Measurements from ENCODE around the gene DYNC1I1. TPM values are rescaled to one million over a fixed set of nuclear protein-coding genes. Genes with fewer than 3 reads are reported as not detected.

Gene DYNC1I1
- total and polyA plus RNA-seq, 5 experiments from 2014 or later = not detected

- Mint-ChIP-seq H3K4me1 (no peaks in the 10 kb centered on the region), H3K27me3 (peaks cover 0 to 11% (median 7%) of the 10 kb centered on the region in 5 donors), H3K9me3 (peaks cover 0 to 2% (median 0%) of the 10 kb centered on the region in 9 donors), H3K36me3 (no peaks in the 10 kb centered on the region), H3K4me3 (no peak overlapping the region), H3K27ac (peak overlapping the region in 1 of 10 donors; percentile 56)
- POLR2A ChIA-PET = no interaction called here
- DNase-seq = no peak
- ATAC-seq = no peak
Measured at GRCh38 chr7:96005271-96005670, 232.9 kb downstream of the DYNC1I1 start.

GRCh38 chr7:96009148-96009547 lies 236.8 kb downstream of the DYNC1I1 start:
- Mint-ChIP-seq H3K4me3 (no peak overlapping the region), H3K27me3 (peaks cover 4 to 19% (median 10%) of the 10 kb centered on the region in 5 donors), H3K9me3 (peaks cover 0 to 2% (median 0%) of the 10 kb centered on the region in 9 donors), H3K4me1 (peaks cover 0 to 2% (median 0%) of the 10 kb centered on the region in 4 donors), H3K27ac (no peak overlapping the region), H3K36me3 (no peaks in the 10 kb centered on the region)
- DNase-seq (no peak), ATAC-seq (no peak)
- POLR2A ChIA-PET = no interaction called here

GRCh38 chr7:96013836-96014235 lies 241.5 kb downstream of the DYNC1I1 start:
- POLR2A ChIA-PET = no interaction called here
- Mint-ChIP-seq H3K4me1 (peaks cover 0 to 2% (median 0%) of the 10 kb centered on the region in 4 donors), H3K27me3 (peaks cover 2 to 44% (median 11%) of the 10 kb centered on the region in 5 donors), H3K9me3 (no peaks in the 10 kb centered on the region), H3K36me3 (no peaks in the 10 kb centered on the region), H3K4me3 (no peak overlapping the region), H3K27ac (peak overlapping the region in 1 of 10 donors; percentile 42)
- no peak for ATAC-seq
- no peak for DNase-seq

- Mint-ChIP-seq H3K4me3 (no peak overlapping the region), H3K36me3 (no peaks in the 10 kb centered on the region), H3K4me1 (peaks cover 0 to 2% (median 0%) of the 10 kb centered on the region in 4 donors), H3K27ac (no peak overlapping the region), H3K9me3 (peaks cover 0 to 4% (median 0%) of the 10 kb centered on the region in 9 donors), H3K27me3 (peaks cover 2 to 44% (median 12%) of the 10 kb centered on the region in 5 donors)
- ATAC-seq (no peak), DNase-seq (no peak)
- POLR2A ChIA-PET = no interaction called here
Measured at GRCh38 chr7:96014617-96015016, 242.3 kb downstream of the DYNC1I1 start.

DNA sequence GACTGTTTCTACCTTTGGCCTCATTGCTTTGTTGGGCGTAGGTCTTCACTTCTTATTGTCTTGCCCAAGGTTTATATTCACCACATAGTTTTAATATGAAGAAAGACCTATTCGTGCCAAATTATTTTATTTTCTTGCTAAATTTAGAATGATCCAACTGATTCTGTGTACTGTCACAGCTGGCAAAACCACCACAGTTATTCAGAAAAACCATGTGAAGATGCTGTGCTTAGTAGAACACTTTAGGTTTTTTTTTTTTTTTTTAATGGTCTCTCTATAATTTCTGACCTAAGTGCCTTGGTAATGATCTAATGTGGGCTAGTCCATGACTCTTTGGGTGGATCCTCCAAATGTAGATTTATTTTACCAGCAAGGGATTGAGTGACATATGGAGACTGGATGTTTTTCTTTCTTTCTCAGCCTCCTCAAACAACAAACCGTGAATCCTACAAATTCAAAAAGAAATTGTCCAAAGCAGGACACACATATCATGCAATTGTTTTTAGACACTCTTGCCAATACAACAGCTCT lies 243.8 kb downstream of the DYNC1I1 start:
- DNase-seq = no peak
- no peaks in the 10 kb centered on the region for H3K36me3 Mint-ChIP-seq
- no peak overlapping the region for H3K4me3 Mint-ChIP-seq
- H3K4me1 Mint-ChIP-seq = peaks cover 0 to 2% (median 0%) of the 10 kb centered on the region in 4 donors
- H3K27me3 Mint-ChIP-seq = peaks cover 2 to 44% (median 10%) of the 10 kb centered on the region in 5 donors
- ATAC-seq = no peak
- H3K27ac Mint-ChIP-seq = no peak overlapping the region
- POLR2A ChIA-PET = no interaction called here
- H3K9me3 Mint-ChIP-seq = peaks cover 0 to 6% (median 0%) of the 10 kb centered on the region in 9 donors

- no peak overlapping the region for H3K27ac Mint-ChIP-seq
- H3K9me3 Mint-ChIP-seq = peaks cover 0 to 6% (median 0%) of the 10 kb centered on the region in 9 donors
- H3K36me3 Mint-ChIP-seq = no peaks in the 10 kb centered on the region
- ATAC-seq (no peak), DNase-seq (no peak)
- H3K27me3 Mint-ChIP-seq = peaks cover 2 to 42% (median 10%) of the 10 kb centered on the region in 5 donors
- no peak overlapping the region for H3K4me3 Mint-ChIP-seq
- H3K4me1 Mint-ChIP-seq = peaks cover 0 to 2% (median 0%) of the 10 kb centered on the region in 4 donors
- POLR2A ChIA-PET = no interaction called here
Measured at GRCh38 chr7:96016735-96017134, 244.4 kb downstream of the DYNC1I1 start.

GRCh38 chr7:96017877-96018276 lies 245.5 kb downstream of the DYNC1I1 start:
- Mint-ChIP-seq H3K27me3 (peaks cover 3 to 30% (median 8%) of the 10 kb centered on the region in 5 donors), H3K4me1 (peaks cover 0 to 2% (median 0%) of the 10 kb centered on the region in 4 donors), H3K27ac (peak overlapping the region in 1 of 10 donors; percentile 21), H3K9me3 (peaks cover 0 to 6% (median 0%) of the 10 kb centered on the region in 9 donors), H3K4me3 (no peak overlapping the region), H3K36me3 (no peaks in the 10 kb centered on the region)
- no peak for DNase-seq
- POLR2A ChIA-PET = no interaction called here
- no peak for ATAC-seq

GRCh38 chr7:96021568-96021967 lies 249.2 kb downstream of the DYNC1I1 start:
- no peak overlapping the region for H3K4me3 Mint-ChIP-seq
- DNase-seq (no peak), ATAC-seq (no peak)
- POLR2A ChIA-PET = no interaction called here
- no peaks in the 10 kb centered on the region for H3K36me3 Mint-ChIP-seq
- H3K4me1 Mint-ChIP-seq = no peaks in the 10 kb centered on the region
- peaks cover 4 to 24% (median 9%) of the 10 kb centered on the region in 5 donors for H3K27me3 Mint-ChIP-seq
- no peak overlapping the region for H3K27ac Mint-ChIP-seq
- H3K9me3 Mint-ChIP-seq = peaks cover 0 to 6% (median 0%) of the 10 kb centered on the region in 9 donors

DNA sequence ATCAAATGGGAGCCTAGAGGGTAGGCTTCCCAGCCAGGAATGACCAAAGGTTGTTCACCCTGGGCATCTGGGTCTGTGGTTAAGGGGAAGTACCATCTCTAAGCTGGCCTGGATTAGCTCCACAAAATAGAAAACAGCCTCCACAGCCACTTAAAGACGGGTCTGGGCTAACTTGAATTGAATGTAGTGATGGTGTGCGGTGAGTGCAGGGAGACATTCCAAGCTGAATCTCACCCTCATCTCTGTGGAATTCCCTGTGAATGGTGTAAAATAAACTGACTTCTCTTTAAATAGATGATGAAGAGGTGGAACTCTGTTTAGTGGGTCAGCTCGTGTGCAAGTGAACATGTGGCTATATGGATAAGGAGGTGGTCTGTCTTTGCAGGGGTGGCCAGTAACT lies 251.0 kb downstream of the DYNC1I1 start:
- Mint-ChIP-seq H3K36me3 (no peaks in the 10 kb centered on the region), H3K9me3 (peaks cover 0 to 6% (median 0%) of the 10 kb centered on the region in 9 donors), H3K4me1 (no peaks in the 10 kb centered on the region), H3K27me3 (peaks cover 8 to 34% (median 9%) of the 10 kb centered on the region in 5 donors), H3K4me3 (no peak overlapping the region), H3K27ac (no peak overlapping the region)
- DNase-seq (no peak), ATAC-seq (no peak)
- POLR2A ChIA-PET = no interaction called here

GRCh38 chr7:96026010-96026409 lies 253.7 kb downstream of the DYNC1I1 start:
- H3K27ac Mint-ChIP-seq = no peak overlapping the region
- H3K4me1 Mint-ChIP-seq = no peaks in the 10 kb centered on the region
- POLR2A ChIA-PET = no interaction called here
- DNase-seq (no peak), ATAC-seq (no peak)
- no peaks in the 10 kb centered on the region for H3K36me3 Mint-ChIP-seq
- H3K4me3 Mint-ChIP-seq = no peak overlapping the region
- peaks cover 8 to 49% (median 12%) of the 10 kb centered on the region in 5 donors for H3K27me3 Mint-ChIP-seq
- H3K9me3 Mint-ChIP-seq = no peaks in the 10 kb centered on the region

DNA sequence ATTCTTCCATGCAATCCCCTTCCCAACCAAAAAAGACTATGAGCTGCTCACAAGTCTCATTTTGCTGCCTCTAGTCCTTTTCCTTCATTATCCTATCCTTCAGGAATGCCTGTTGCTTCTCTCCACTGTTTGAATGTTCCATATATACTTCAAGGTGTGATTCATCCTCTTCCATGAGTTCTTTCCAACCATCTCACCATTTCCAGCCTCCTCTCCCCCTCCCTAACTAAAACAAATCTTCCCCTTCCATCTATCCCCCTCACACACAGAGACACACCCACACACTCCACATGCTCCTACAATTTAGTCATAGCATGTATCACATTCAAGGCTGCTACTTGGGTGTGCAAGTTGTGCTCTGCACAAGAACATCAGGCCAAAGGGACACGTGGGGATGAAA lies 254.3 kb downstream of the DYNC1I1 start:
- ATAC-seq (no peak), DNase-seq (no peak)
- H3K36me3 Mint-ChIP-seq = no peaks in the 10 kb centered on the region
- no peak overlapping the region for H3K4me3 Mint-ChIP-seq
- POLR2A ChIA-PET = no interaction called here
- H3K27ac Mint-ChIP-seq = no peak overlapping the region
- H3K4me1 Mint-ChIP-seq = no peaks in the 10 kb centered on the region
- H3K9me3 Mint-ChIP-seq = no peaks in the 10 kb centered on the region
- peaks cover 8 to 49% (median 12%) of the 10 kb centered on the region in 5 donors for H3K27me3 Mint-ChIP-seq

DNA sequence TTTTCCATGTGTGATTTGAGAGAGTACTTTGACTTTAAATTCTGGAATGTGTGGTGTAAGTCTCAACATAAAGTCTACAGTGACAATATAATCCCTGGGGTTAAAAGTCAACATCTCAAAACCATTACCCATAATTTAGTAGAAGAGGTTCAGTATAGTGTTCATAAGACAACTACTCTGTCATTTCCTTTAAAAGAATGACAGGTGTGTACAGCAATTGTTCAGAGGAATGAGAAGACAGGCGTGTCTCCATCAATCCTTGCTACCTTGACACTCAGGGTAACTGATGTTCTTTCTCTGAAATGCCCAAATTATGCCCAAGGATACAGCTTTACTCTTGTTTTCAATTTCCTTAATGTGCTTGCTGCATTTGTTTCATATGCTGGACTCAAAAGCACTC lies 256.4 kb downstream of the DYNC1I1 start:
- no peak overlapping the region for H3K27ac Mint-ChIP-seq
- no peaks in the 10 kb centered on the region for H3K36me3 Mint-ChIP-seq
- peaks cover 5 to 42% (median 9%) of the 10 kb centered on the region in 5 donors for H3K27me3 Mint-ChIP-seq
- DNase-seq (no peak), ATAC-seq (no peak)
- H3K9me3 Mint-ChIP-seq = no peaks in the 10 kb centered on the region
- POLR2A ChIA-PET = no interaction called here
- H3K4me1 Mint-ChIP-seq = no peaks in the 10 kb centered on the region
- H3K4me3 Mint-ChIP-seq = no peak overlapping the region

DNA sequence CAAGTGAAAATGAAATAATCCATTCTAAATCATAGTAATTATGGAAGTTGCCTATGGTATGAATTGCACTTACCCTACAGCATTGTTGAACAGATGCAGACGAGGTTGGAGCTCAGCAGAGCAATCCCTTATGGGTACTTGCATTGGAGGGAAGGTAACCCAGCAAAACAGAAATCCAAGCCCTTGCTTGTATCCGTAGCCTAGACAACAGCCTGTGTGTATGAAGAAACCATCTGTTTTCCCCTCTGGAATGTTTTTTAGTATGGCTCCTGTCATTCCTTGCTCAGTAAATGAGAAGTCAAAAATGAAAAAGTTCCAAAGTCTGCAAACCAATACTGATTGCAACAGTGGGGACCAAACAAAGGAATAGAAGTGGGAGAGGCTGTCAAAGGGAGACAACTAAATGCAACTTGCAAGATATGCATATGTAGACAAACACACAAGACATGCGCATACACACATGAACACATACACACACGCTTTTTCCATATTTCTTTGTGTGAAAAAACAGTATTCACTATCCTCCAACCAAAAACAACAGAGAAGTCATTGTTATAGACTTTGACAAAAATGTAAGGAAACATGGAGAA lies 260.8 kb downstream of the DYNC1I1 start:
- DNase-seq (no peak), ATAC-seq (no peak)
- Mint-ChIP-seq H3K9me3 (no peaks in the 10 kb centered on the region), H3K27ac (no peak overlapping the region), H3K4me1 (no peaks in the 10 kb centered on the region), H3K4me3 (no peak overlapping the region), H3K27me3 (peaks cover 4 to 33% (median 6%) of the 10 kb centered on the region in 5 donors), H3K36me3 (no peaks in the 10 kb centered on the region)
- POLR2A ChIA-PET = no interaction called here

Measured in naive thymus-derived CD8-positive, alpha-beta T cell (primary cell).